ENCODE results near the gene SLC2A13. TPM values are rescaled to one million over a fixed set of nuclear protein-coding genes. Genes with fewer than 3 reads are reported as not detected.
A peak's percentile ranks its signal among the peaks of the same experiment; 100 is the strongest.

SLC2A13 gene
- total RNA-seq, 6 experiments from 2014 or later, result 5.2 to 11.7 (median 8.7) TPM

DNA sequence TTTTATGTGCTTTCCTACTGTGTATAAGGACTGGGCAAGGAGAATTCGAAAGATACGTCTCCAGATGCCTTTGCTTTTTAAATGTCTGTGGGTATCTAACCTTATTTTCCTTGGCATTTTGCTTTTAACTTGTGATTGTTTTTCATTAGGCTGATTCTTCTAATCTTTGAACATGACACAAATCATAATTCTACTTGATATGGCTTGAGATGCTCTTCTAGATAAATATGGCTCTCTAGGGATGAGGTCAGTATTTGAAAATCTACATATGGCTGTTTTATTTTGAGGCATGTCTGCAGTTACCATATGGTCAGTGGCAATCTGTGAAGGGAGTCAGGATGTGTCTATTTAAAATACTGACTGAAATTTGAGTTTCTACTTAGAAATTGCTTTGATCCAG is 139.2 kb downstream of the SLC2A13 start:
- H3K4me3 ChIP-seq, result no peak overlapping the region
- H3K27me3 ChIP-seq, result no peaks in the 10 kb centered on the region
- peaks cover 0 to 4% (median 0%) of the 10 kb centered on the region in 4 donors for H3K4me1 ChIP-seq
- no peak for ATAC-seq
- 94% methylated on average over 2 of the region's 2 CpGs for WGBS (ENCODE audit: insufficient coverage, low coverage, low lambda C conversion rate, missing lambda C conversion rate)
- no peak for DNase-seq
- no peaks in the 10 kb centered on the region for H3K9me3 ChIP-seq
- H3K27ac ChIP-seq, result no peak overlapping the region
- H3K36me3 ChIP-seq, result peaks cover 0 to 2% (median 0%) of the 10 kb centered on the region in 4 donors
- intact Hi-C loops (cut with DNase I), result no loop called here
- TF ChIP-seq POLR2A (IDR thresholded peaks at IDR 0.05), result no peak
- TF ChIP-seq, protein P1, sequence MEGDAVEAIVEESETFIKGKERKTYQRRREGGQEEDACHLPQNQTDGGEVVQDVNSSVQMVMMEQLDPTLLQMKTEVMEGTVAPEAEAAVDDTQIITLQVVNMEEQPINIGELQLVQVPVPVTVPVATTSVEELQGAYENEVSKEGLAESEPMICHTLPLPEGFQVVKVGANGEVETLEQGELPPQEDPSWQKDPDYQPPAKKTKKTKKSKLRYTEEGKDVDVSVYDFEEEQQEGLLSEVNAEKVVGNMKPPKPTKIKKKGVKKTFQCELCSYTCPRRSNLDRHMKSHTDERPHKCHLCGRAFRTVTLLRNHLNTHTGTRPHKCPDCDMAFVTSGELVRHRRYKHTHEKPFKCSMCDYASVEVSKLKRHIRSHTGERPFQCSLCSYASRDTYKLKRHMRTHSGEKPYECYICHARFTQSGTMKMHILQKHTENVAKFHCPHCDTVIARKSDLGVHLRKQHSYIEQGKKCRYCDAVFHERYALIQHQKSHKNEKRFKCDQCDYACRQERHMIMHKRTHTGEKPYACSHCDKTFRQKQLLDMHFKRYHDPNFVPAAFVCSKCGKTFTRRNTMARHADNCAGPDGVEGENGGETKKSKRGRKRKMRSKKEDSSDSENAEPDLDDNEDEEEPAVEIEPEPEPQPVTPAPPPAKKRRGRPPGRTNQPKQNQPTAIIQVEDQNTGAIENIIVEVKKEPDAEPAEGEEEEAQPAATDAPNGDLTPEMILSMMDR (IDR thresholded peaks at IDR 0.05), result no peak

DNA sequence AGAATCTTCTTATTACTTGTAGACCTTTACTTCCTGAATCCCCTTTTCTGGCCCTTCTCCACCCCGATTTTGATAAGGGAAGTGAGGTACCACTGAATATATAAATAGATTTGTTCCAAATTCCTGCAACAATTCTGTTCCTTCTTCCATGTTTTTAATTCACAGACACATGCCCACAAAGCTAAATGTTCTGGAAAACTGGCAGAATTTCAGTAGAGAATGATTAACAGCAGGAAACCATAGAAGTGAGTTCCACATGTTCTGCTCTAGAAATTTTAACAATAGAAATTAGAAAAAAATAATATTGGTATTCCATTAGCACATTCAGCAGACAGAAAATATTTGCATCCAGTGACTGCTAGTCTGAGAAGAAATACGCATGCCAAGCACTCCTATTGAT is 139.6 kb downstream of the SLC2A13 start:
- WGBS (ENCODE audit: insufficient coverage, low coverage, low lambda C conversion rate, missing lambda C conversion rate), result 55% methylated on average over 2 of the region's 2 CpGs
- no peak overlapping the region for H3K4me3 ChIP-seq
- TF ChIP-seq, protein P1 (IDR thresholded peaks at IDR 0.05), result no peak
- TF ChIP-seq POLR2A (IDR thresholded peaks at IDR 0.05), result no peak
- DNase-seq (no peak), ATAC-seq (peak in 2 of 4 donors; percentile 39)
- H3K36me3 ChIP-seq, result peaks cover 0 to 2% (median 0%) of the 10 kb centered on the region in 4 donors
- intact Hi-C loops (cut with DNase I), result no loop called here
- H3K9me3 ChIP-seq, result no peaks in the 10 kb centered on the region
- H3K27me3 ChIP-seq, result no peaks in the 10 kb centered on the region
- no peak overlapping the region for H3K27ac ChIP-seq
- peaks cover 0 to 4% (median 0%) of the 10 kb centered on the region in 4 donors for H3K4me1 ChIP-seq

DNA sequence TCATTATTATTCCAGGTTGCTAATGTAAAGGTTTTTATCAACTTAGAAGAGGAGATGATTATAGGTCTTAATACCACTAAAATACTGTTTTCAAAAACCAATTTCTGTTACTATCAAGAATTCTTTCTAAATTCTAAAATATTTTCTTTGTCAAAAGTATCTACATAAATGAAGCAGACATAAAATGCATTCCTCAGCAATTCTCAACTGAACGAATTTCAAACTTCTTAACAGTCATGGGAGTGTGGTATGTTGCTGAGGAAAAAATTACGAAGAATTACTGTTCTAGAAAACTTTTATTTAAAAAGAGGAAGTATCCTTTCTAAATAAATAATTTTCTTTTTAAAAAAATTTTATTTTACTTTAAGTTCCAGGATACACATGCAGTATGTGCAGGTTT is 146.4 kb downstream of the SLC2A13 start:
- Histone ChIP-seq H3K9me3 (no peaks in the 10 kb centered on the region), H3K27me3 (no peaks in the 10 kb centered on the region), H3K36me3 (peaks cover 0 to 2% (median 0%) of the 10 kb centered on the region in 4 donors), H3K27ac (no peak overlapping the region), H3K4me3 (no peak overlapping the region), H3K4me1 (no peaks in the 10 kb centered on the region)
- DNase-seq (no peak), ATAC-seq (no peak)
- intact Hi-C loops (cut with DNase I), result no loop called here
- no peak for TF ChIP-seq POLR2A (IDR thresholded peaks at IDR 0.05)
- TF ChIP-seq, protein P1 (IDR thresholded peaks at IDR 0.05), result no peak
- WGBS (ENCODE audit: insufficient coverage, low coverage, low lambda C conversion rate, missing lambda C conversion rate), result 82% methylated on average over 2 of the region's 2 CpGs

DNA sequence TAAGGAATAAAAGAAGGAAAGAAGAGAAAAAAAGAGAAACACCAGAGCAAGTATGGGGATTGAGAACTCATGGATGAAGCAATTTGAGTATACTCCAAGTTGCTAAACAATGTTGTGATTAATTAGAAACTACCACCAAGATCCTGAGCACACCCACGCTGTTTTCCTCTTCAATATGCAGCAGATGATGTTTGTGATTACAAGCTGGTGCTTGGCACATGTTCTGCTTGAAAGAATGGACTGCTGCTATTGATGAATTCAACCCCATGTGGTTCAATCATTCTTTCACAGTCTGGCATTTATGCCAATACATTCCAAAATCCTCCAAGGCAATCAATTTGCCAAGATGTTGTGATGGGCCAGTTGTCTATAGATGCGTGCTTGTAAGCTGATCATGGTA is 146.8 kb downstream of the SLC2A13 start:
- Histone ChIP-seq H3K36me3 (peaks cover 0 to 2% (median 0%) of the 10 kb centered on the region in 4 donors), H3K4me3 (no peak overlapping the region), H3K4me1 (no peaks in the 10 kb centered on the region), H3K27ac (no peak overlapping the region), H3K9me3 (no peaks in the 10 kb centered on the region), H3K27me3 (no peaks in the 10 kb centered on the region)
- DNase-seq, result no peak
- no peak for ATAC-seq
- intact Hi-C loops (cut with DNase I), result no loop called here
- WGBS (ENCODE audit: insufficient coverage, low coverage, low lambda C conversion rate, missing lambda C conversion rate), result 93% methylated on average over 2 of the region's 2 CpGs
- TF ChIP-seq, protein P1 (IDR thresholded peaks at IDR 0.05), result no peak
- no peak for TF ChIP-seq POLR2A (IDR thresholded peaks at IDR 0.05)

DNA sequence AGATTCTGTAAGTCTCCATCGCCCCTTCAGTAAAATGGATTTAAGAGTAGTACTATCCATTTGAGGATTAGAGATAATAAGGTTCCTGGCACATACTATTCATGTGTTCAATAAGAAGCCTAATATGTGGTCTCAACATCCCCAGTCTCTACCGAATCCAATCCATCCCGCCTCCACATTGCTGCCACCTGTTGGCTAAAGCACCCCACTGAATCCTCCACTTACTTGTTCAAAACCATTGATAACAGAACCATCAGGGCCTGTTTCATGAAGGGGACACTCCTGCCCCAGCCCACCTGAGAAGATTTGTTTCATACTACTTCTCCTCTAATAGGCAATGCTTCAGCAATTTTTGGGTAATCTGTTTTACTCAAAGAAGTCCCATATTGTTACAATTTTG is 147.5 kb downstream of the SLC2A13 start:
- intact Hi-C loops (cut with DNase I), result no loop called here
- Histone ChIP-seq H3K36me3 (no peaks in the 10 kb centered on the region), H3K4me1 (no peaks in the 10 kb centered on the region), H3K9me3 (no peaks in the 10 kb centered on the region), H3K4me3 (no peak overlapping the region), H3K27ac (no peak overlapping the region), H3K27me3 (no peaks in the 10 kb centered on the region)
- ATAC-seq, result peak in 3 of 4 donors; percentile 28 to 64 (median 44)
- TF ChIP-seq, protein P1 (IDR thresholded peaks at IDR 0.05), result peak in 3 of 4 donors; percentile 18 to 39 (median 28)
- TF ChIP-seq POLR2A (IDR thresholded peaks at IDR 0.05), result no peak
- 100% methylated on average over 2 of the region's 3 CpGs for WGBS (ENCODE audit: insufficient coverage, low coverage, low lambda C conversion rate, missing lambda C conversion rate)
- no peak for DNase-seq
